ENCODE results near the gene MCM6. TPM values are rescaled to one million over a fixed set of nuclear protein-coding genes. Genes with fewer than 3 reads are reported as not detected.

MCM6 gene
- total RNA-seq, 1 donor from 2014 or later: 190 TPM

DNA sequence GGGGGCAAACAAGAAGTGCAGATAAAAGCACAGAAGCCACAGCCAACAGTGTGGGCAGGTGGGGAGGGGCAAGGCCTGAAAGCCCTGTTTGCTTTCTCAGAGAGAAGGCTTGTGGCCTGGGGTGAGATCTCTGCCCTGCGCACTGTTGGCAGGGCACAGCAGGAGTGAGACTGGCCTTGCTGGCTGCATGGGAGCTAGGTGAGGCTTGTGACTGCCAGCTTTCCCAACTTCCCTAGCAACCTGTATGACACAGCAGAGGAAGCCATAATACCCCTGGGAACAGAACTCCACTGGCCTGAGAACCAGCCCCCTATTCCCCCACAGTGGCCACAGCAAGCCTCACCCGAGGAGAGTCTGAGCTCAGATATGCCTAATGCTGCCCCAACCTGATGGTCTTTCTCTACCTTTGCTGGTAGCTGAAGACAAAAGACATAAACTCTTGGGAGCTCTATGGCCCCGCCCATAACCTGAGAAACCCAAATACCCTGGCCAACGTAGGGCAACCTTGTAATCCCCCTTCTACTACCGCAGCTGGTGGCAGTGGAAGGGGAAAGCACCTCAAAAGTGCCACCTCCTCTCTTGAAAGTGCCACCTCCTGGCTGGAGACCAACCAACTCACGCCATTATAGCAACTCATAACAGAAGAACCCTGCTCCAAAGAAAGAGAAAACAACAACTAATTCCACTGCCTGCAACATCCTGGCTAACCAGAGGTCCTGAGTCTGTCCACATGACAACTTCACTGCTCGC lies 83.7 kb downstream of the MCM6 start:
- intact Hi-C loops (cut with micrococcal nuclease): loop anchor here (10.0 kb wide), 1 partner anchor 318 kb away; no protein-coding TSS in a partner anchor
- no peak for DNase-seq (ENCODE audit: low spot score)
- no peak overlapping the region for H3K4me3 Mint-ChIP-seq (ENCODE audit: low read depth)

DNA sequence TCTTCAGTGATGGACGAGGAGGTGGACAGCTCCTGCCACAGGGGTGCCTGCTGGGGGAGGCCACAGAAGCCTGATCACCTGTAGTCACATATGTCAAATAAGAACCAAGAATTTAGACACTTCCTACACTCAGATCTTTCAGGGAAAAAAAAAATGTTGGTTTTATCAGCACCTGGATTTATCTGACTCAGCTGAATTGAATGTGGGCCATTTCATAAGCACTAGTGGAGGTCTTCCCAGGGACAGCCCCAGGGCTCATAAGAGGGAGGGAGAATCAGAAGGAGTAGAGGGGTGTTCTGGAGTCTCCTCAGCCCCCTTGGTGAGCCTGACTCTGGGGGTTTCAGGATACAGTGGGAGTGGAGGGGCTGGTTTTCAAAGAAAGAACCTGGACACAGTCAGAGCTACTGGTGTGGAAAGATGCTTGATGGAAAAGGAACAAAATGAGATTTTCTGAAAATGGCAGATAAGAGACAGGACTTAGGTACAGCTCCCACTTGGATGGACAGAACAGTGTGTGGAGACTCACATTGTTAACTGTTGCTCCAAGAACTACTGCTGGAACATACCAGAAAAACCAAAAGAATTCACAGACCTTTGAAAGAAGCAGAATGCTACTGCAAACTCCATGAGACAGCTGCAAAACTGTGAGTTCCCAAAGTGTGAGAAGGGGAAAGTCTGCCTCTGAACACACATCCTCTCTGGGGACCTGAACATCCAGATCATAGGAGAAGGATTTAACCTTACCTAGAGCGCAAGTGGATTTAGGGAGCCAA lies 84.6 kb downstream of the MCM6 start:
- Mint-ChIP-seq H3K9me3 (no peaks in the 10 kb centered on the region), H3K4me1 (ENCODE audit: low read depth) (peaks cover 24% of the 10 kb centered on the region), H3K27me3 (ENCODE audit: low read depth) (no peaks in the 10 kb centered on the region), H3K4me3 (ENCODE audit: low read depth) (no peak overlapping the region), H3K27ac (no peak overlapping the region), H3K36me3 (ENCODE audit: low read depth) (peaks cover 11% of the 10 kb centered on the region)
- intact Hi-C loops (cut with micrococcal nuclease): loop anchor here (10.0 kb wide), 1 partner anchor 317 kb away; no protein-coding TSS in a partner anchor
- no peak for DNase-seq (ENCODE audit: low spot score)

More for the DNA sequence above, 83.7 kb downstream of the MCM6 start:
- H3K9me3 Mint-ChIP-seq: no peaks in the 10 kb centered on the region
- no peak overlapping the region for H3K27ac Mint-ChIP-seq
- peaks cover 26% of the 10 kb centered on the region for H3K4me1 Mint-ChIP-seq (ENCODE audit: low read depth)
- peaks cover 2% of the 10 kb centered on the region for H3K36me3 Mint-ChIP-seq (ENCODE audit: low read depth)
- H3K27me3 Mint-ChIP-seq (ENCODE audit: low read depth): no peaks in the 10 kb centered on the region

DNA sequence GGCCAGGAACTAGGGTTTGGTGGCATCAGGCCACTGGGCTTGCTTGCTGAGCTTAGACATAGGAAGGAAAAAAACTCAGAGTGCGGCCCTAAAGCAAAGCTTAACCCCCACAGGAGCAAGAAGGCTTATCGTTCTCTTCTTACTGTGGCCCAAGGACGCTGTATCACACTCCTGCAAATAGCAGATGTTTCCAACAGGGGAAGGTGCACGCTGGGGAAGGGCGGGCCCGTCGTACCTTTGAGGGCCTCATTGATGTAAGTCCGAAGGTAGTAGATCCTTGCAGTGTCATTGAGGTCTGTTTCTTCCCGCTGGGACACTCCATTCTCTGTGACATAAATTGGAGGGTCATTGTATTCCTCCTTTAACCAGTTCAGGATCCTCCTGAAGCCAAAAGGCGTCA lies 85.8 kb downstream of the MCM6 start:
- H3K27ac Mint-ChIP-seq: no peak overlapping the region
- intact Hi-C loops (cut with micrococcal nuclease): loop anchor here (10.0 kb wide), 1 partner anchor 316 kb away; no protein-coding TSS in a partner anchor
- H3K4me3 Mint-ChIP-seq (ENCODE audit: low read depth): no peak overlapping the region
- peaks cover 22% of the 10 kb centered on the region for H3K36me3 Mint-ChIP-seq (ENCODE audit: low read depth)
- H3K9me3 Mint-ChIP-seq: no peaks in the 10 kb centered on the region
- no peak for DNase-seq (ENCODE audit: low spot score)
- no peaks in the 10 kb centered on the region for H3K27me3 Mint-ChIP-seq (ENCODE audit: low read depth)
- H3K4me1 Mint-ChIP-seq (ENCODE audit: low read depth): peaks cover 17% of the 10 kb centered on the region

Other genes starting within 250 kb of the MCM6 start
- gene UBXN4, start 134.6 kb downstream of the MCM6 start, total RNA-seq: 118 and 138 TPM in 2 replicates
- 0.53 and 0.55 TPM in 2 replicates for gene LCT, start 39.3 kb downstream of the MCM6 start, total RNA-seq
- 179 and 183 TPM in 2 replicates for gene DARS1, start 109.2 kb upstream of the MCM6 start, total RNA-seq
- gene CXCR4, start 241.7 kb upstream of the MCM6 start, total RNA-seq: 140 and 144 TPM in 2 replicates

All from activated T-helper 2 cell treated with anti-CD3 and anti-CD28 coated beads, Interferon-gamma antibody, Interleukin-2, Interleukin-4, amounts not matched to agents 10 μg/mL and 5 μg/mL and 100 μg/mL, durations not matched to agents 14 hours and 24 hours and 36 hours (primary cell).